AG04450 (cell line): ENCODE measurements around the gene BCO2. TPM values are rescaled to one million over a fixed set of nuclear protein-coding genes. Genes with fewer than 3 reads are reported as not detected.

Source experiments
- CTCF ChIA-PET: fragments of 300-600, 350-600 bp; formaldehyde crosslinking; extraction: SDS; loops from one replicate; lab custom pipeline; 2022; ENCODE audit warnings: antibody characterized with exemption, inconsistent platforms; lab: Charles Lee
- POLR2A ChIA-PET: fragments of 350-600 bp; formaldehyde crosslinking; extraction: SDS; loops from one replicate; lab custom pipeline; 2021; ENCODE audit warnings: antibody characterized with exemption, inconsistent platforms; lab: Yijun Ruan, JAX
- DNase-seq: peaks from one replicate; pipeline ENCODE4 v3.0.0-alpha.2; 2011; ENCODE audit warnings: low read depth, low spot score
- H3K27ac ChIP-seq: one replicate; pipeline ENCODE4 v1.5.1; 2012; ENCODE audit warnings: low read depth, low read length, control low read depth
- H3K27me3 ChIP-seq: one replicate; pipeline ENCODE4 v1.6.0; 2012; ENCODE audit warnings: low read length; ENCODE audit not compliant: control insufficient read depth, insufficient read depth
- H3K4me3 ChIP-seq: 2 replicates; pipeline ENCODE4 v1.5.1; 2011; ENCODE audit warnings: mild to moderate bottlenecking, low read depth, low read length, control low read depth
- H3K9me3 ChIP-seq: 2 replicates; pipeline ENCODE4 v1.5.1; 2012; ENCODE audit warnings: low read length; ENCODE audit not compliant: control insufficient read depth, insufficient read depth
- polyA plus RNA-seq: library from polyadenylated mRNA; depleted of rRNA; stranded (reverse); fragments of >200 nt; gene quantifications from 2 replicates; pipeline ENCODE4 v1.2.3, GENCODE V29; 2011
- TF ChIP-seq, protein P1 (sequence below): IDR thresholded peaks from 2 replicates; pipeline ENCODE4 v1.5.1; 2011; ENCODE audit warnings: low read depth, low read length, control low read depth, inconsistent platforms

The BCO2 gene
- polyA plus RNA-seq, 1 experiment: 1.3 TPM

DNA sequence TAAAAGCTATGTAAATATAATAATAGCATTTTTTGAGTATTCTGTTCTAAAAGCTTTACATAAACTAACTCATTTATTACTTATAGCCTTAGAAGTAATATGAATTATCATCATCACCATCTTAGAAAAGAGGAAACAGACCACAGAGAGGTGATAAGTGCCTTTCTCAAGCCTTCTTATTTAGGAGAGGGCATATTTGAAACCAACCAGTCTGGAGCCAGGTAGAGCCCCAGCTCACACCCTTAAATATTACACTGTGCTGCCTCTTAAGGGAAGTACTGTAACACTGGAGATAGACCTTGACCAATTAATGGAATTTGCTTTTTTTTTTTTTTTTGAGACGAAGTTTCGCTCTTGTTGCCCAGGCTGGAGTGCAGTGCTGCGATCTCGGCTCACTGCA lies 2.3 kb downstream of the BCO2 start:
- POLR2A ChIA-PET: no interaction called here
- CTCF ChIA-PET: interaction anchor here (0.6 to 3.8 kb wide), 4 partner anchors 51 to 1112 kb away, joined by 3 to 35 read pairs (median 4); no protein-coding TSS in a partner anchor
- no peak overlapping the region for H3K27ac ChIP-seq
- no peaks in the 10 kb centered on the region for H3K27me3 ChIP-seq
- TF ChIP-seq, protein P1, sequence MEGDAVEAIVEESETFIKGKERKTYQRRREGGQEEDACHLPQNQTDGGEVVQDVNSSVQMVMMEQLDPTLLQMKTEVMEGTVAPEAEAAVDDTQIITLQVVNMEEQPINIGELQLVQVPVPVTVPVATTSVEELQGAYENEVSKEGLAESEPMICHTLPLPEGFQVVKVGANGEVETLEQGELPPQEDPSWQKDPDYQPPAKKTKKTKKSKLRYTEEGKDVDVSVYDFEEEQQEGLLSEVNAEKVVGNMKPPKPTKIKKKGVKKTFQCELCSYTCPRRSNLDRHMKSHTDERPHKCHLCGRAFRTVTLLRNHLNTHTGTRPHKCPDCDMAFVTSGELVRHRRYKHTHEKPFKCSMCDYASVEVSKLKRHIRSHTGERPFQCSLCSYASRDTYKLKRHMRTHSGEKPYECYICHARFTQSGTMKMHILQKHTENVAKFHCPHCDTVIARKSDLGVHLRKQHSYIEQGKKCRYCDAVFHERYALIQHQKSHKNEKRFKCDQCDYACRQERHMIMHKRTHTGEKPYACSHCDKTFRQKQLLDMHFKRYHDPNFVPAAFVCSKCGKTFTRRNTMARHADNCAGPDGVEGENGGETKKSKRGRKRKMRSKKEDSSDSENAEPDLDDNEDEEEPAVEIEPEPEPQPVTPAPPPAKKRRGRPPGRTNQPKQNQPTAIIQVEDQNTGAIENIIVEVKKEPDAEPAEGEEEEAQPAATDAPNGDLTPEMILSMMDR: no peak
- H3K9me3 ChIP-seq: no peaks in the 10 kb centered on the region; the same call in 1 of the 2 replicates
- no peak overlapping the region for H3K4me3 ChIP-seq
- no peak for DNase-seq

DNA sequence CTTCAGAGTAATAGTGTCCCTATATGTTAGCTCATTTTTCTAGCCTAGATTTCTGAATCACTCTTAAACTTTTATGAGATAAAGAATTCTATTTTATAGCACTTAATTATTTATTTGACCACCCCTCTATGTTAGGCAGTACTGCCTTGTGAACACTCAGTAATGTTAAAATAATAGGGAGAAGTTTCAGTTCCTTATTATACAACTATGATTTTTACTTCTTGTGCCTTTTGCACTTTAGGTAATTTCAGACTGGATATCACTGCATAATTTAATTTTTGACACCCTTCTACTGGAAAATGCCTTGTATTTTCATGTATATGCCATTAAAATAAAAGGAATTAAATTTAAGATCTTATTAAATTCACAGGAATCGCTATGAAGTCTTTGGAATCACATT lies 3.1 kb downstream of the BCO2 start:
- no peak for DNase-seq
- Histone ChIP-seq H3K4me3 (no peak overlapping the region), H3K27ac (no peak overlapping the region), H3K27me3 (no peaks in the 10 kb centered on the region), H3K9me3 (no peaks in the 10 kb centered on the region; the same call in 1 of the 2 replicates)
- TF ChIP-seq, protein P1: no peak
- ChIA-PET POLR2A (no interaction called here), CTCF (interaction anchor here (0.7 to 3.8 kb wide), 4 partner anchors 40 to 102 kb away, joined by 3 to 35 read pairs (median 4); no protein-coding TSS in a partner anchor)

DNA sequence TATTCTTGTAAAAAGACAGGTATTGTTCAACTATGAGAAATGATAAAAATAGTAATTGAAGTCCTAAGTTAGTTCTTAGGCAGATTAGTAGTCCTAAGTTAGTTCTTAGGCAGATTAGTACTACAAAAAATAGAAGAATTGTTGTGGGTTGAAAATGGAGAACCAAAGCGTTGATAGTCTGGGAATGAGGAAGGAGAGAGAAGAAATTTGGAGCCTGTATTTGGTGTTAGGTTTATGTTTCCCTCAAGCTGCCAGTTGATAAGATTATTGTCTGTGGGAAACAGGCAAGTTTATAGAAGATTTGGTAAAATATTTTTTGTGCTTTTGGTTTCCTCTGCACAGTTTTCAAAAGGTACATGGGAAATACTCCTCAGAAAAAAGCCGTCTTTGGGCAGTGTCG lies 3.6 kb downstream of the BCO2 start:
- no peak overlapping the region for H3K4me3 ChIP-seq
- H3K27ac ChIP-seq: no peak overlapping the region
- POLR2A ChIA-PET: no interaction called here
- no peaks in the 10 kb centered on the region; the same call in 1 of the 2 replicates for H3K9me3 ChIP-seq
- DNase-seq: no peak
- H3K27me3 ChIP-seq: no peaks in the 10 kb centered on the region
- TF ChIP-seq, protein P1: no peak
- CTCF ChIA-PET: interaction anchor here (0.7 to 3.8 kb wide), 2 partner anchors 40 to 66 kb away, joined by 3 to 35 read pairs; no protein-coding TSS in a partner anchor

DNA sequence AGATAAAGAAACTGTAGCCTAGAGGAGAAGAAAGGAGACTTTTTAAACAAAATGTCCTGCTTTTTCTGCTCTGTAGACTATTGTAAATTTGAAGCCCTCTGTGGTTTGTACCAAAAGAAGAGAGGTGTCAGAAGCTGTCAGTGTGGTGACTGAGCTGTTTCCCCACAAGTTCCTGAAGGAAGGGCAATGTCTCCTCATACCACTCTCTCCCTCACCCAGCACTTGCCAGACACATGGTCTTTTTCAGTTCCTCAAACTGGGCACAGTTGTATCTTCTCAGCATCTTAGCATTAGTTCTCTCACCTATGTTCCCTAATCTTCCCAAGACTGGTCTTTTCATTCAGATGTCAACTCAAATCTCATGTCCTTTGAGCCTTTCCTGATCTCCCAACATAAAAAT lies 4.3 kb downstream of the BCO2 start:
- no peak for DNase-seq
- no peak overlapping the region for H3K27ac ChIP-seq
- H3K4me3 ChIP-seq: no peak overlapping the region
- H3K9me3 ChIP-seq: no peaks in the 10 kb centered on the region; the same call in 1 of the 2 replicates
- POLR2A ChIA-PET: no interaction called here
- TF ChIP-seq, protein P1: no peak
- no peaks in the 10 kb centered on the region for H3K27me3 ChIP-seq
- CTCF ChIA-PET: no interaction called here

DNA sequence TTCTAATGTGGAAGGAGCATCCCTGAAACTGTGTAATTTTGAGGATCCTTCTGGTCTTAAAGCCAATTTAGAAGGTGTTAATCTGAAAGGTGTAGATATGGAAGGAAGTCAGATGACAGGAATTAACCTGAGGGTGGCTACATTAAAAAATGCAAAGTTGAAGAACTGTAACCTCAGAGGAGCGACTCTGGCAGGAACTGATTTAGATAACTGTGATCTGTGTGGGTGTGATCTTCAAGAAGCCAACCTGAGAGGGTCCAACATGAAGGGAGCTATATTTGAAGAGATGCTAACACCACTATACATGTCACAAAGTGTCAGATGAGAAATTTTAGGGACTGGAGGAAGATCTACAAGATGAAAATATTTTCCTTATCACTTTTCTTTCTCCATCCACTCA lies 7.6 kb downstream of the BCO2 start:
- ChIA-PET POLR2A (no interaction called here), CTCF (no interaction called here)
- no peak overlapping the region for H3K27ac ChIP-seq
- TF ChIP-seq, protein P1: no peak
- DNase-seq: no peak
- no peaks in the 10 kb centered on the region; the same call in 1 of the 2 replicates for H3K9me3 ChIP-seq
- H3K27me3 ChIP-seq: no peaks in the 10 kb centered on the region
- H3K4me3 ChIP-seq: no peak overlapping the region
